Activated naive CD8-positive, alpha-beta T cell (primary cell): ENCODE results near the gene UBE2G1.
"Not testable (repeated sequence)": the region's sequence is repeated elsewhere in the genome, so short reads cannot be mapped to it uniquely, and the experiment has no call there.

Source experiments
- H3K27ac Mint-ChIP-seq: one replicate; pipeline ENCODE4 v1.8.0; 2021; ENCODE audit warnings: mixed read lengths
- H3K27me3 Mint-ChIP-seq: one replicate; pipeline ENCODE4 v1.8.0; 2021; ENCODE audit warnings: mixed read lengths
- H3K36me3 Mint-ChIP-seq: one replicate; pipeline ENCODE4 v1.8.0; 2021; ENCODE audit warnings: mixed read lengths
- H3K4me1 Mint-ChIP-seq: one replicate; pipeline ENCODE4 v1.8.0; 2021; ENCODE audit warnings: low read depth, mixed read lengths
- H3K4me3 Mint-ChIP-seq: one replicate; pipeline ENCODE4 v1.8.0; 2021; ENCODE audit warnings: mild to moderate bottlenecking, mixed read lengths
- H3K9me3 Mint-ChIP-seq: one replicate; pipeline ENCODE4 v1.8.0; 2021; ENCODE audit warnings: low read depth, mixed read lengths

UBE2G1 gene

GRCh38 chr17:4387137-4387536 lies 20.7 kb upstream of the UBE2G1 start:
- Mint-ChIP-seq H3K36me3 (no peaks in the 10 kb centered on the region), H3K4me1 (peaks cover 2% of the 10 kb centered on the region), H3K9me3 (no peaks in the 10 kb centered on the region), H3K27ac (no peak overlapping the region), H3K27me3 (no peaks in the 10 kb centered on the region), H3K4me3 (no peak overlapping the region)

DNA sequence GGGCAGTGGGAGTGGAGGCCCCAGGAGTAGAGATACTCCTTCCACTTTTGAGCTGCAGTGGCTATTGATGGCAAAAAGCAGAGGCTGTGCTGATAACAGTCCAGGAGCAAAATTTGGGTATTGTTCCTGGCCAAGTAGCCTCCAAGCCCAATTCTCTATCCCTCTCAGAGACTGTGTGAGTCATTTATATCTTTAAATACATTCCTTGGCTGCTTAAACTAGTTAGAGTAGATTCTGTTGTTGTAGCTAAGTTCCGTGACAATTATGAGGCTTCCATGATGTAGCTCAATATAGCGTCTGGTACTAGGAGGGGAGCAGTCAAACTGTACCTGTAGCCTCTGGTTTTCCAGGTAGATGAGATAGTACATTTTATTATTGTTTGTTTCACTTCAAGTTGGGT lies 19.9 kb upstream of the UBE2G1 start:
- H3K4me3 Mint-ChIP-seq = no peak overlapping the region
- no peaks in the 10 kb centered on the region for H3K9me3 Mint-ChIP-seq
- H3K27me3 Mint-ChIP-seq = no peaks in the 10 kb centered on the region
- H3K4me1 Mint-ChIP-seq = peaks cover 5% of the 10 kb centered on the region
- no peaks in the 10 kb centered on the region for H3K36me3 Mint-ChIP-seq
- H3K27ac Mint-ChIP-seq = no peak overlapping the region

- Mint-ChIP-seq H3K36me3 (no peaks in the 10 kb centered on the region), H3K4me1 (peaks cover 8% of the 10 kb centered on the region), H3K27me3 (no peaks in the 10 kb centered on the region), H3K9me3 (no peaks in the 10 kb centered on the region), H3K27ac (no peak overlapping the region), H3K4me3 (no peak overlapping the region)
These were observed 15.5 kb upstream of the UBE2G1 start for GRCh38 chr17:4381690-4382671.

DNA sequence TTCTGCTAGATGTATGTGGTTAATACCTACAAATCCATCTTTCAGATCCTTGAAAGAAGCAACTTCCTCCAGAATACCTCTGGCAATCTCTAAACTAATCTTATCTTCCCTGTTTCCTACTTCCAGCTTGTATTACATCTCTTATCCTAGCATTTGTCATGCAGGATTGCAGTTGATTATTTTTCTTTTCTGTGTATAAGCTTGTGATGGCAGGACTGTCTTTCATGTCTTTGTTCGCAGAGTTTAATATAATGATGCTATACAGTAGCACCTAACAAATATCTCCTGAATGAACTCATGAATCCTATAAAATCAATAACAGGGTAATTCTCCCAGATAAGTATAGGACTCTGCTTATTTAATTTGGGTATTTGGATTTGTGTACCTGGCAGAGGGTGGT lies 12.2 kb upstream of the UBE2G1 start:
- H3K4me3 Mint-ChIP-seq = no peak overlapping the region
- H3K27me3 Mint-ChIP-seq = no peaks in the 10 kb centered on the region
- peaks cover 18% of the 10 kb centered on the region for H3K4me1 Mint-ChIP-seq
- no peaks in the 10 kb centered on the region for H3K9me3 Mint-ChIP-seq
- no peaks in the 10 kb centered on the region for H3K36me3 Mint-ChIP-seq
- H3K27ac Mint-ChIP-seq = no peak overlapping the region

- H3K9me3 Mint-ChIP-seq, H3K36me3 Mint-ChIP-seq, H3K4me3 Mint-ChIP-seq, H3K27ac Mint-ChIP-seq, H3K27me3 Mint-ChIP-seq: not testable (repeated sequence)
- H3K4me1 Mint-ChIP-seq = peaks cover 17% of the 10 kb centered on the region
These were observed 10.8 kb upstream of the UBE2G1 start for GRCh38 chr17:4377247-4377646.

GRCh38 chr17:4375796-4376440 lies 9.4 kb upstream of the UBE2G1 start:
- H3K36me3 Mint-ChIP-seq, H3K9me3 Mint-ChIP-seq, H3K27me3 Mint-ChIP-seq, H3K4me3 Mint-ChIP-seq: not testable (repeated sequence)
- Mint-ChIP-seq H3K4me1 (peaks cover 11% of the 10 kb centered on the region), H3K27ac (peak overlapping the region; percentile 62)

GRCh38 chr17:4375039-4375748 lies 8.7 kb upstream of the UBE2G1 start:
- Mint-ChIP-seq H3K27ac (peak overlapping the region; percentile 62), H3K9me3 (no peaks in the 10 kb centered on the region), H3K4me1 (peaks cover 13% of the 10 kb centered on the region), H3K27me3 (no peaks in the 10 kb centered on the region), H3K36me3 (peaks cover 3% of the 10 kb centered on the region), H3K4me3 (peak overlapping the region; percentile 35)

DNA sequence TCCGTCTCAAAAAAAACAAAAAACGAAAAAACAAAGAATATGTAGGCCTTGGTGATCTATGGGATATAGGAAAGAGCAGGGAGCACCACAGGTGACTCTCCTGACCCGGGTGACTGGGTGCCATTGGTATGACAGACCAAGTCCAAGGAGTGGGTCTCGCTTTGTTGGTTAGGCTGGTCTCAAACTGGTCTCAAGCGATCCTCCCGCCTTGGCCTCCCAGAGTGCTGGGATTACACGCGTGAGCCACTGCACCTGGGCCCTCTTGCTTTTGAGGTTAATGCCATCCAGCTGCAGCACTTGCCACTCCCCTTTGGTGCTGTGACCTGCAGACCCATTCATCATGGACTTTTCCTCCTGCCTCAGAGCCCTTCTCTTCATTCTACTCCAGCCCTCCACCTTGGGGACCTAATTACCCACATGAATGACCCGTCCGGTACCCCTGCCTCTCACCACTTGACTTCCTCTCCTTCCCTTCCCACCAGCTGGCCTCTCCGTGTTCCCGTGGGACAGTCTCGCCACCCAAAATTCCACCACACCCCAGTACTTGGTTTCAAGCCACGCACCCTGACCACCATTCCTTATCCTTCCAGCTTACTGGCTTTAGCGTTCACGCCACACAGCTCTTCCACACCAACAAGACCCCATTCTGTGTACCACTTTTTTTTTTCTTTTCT lies 3.2 kb upstream of the UBE2G1 start:
- H3K27me3 Mint-ChIP-seq = no peaks in the 10 kb centered on the region
- peaks cover 5% of the 10 kb centered on the region for H3K36me3 Mint-ChIP-seq
- H3K27ac Mint-ChIP-seq = no peak overlapping the region
- H3K4me1 Mint-ChIP-seq = peaks cover 14% of the 10 kb centered on the region
- no peaks in the 10 kb centered on the region for H3K9me3 Mint-ChIP-seq
- H3K4me3 Mint-ChIP-seq = no peak overlapping the region

GRCh38 chr17:4368341-4368740 lies 1.9 kb upstream of the UBE2G1 start:
- H3K4me1 Mint-ChIP-seq = peaks cover 18% of the 10 kb centered on the region
- no peak overlapping the region for H3K4me3 Mint-ChIP-seq
- H3K36me3 Mint-ChIP-seq = peaks cover 5% of the 10 kb centered on the region

GRCh38 chr17:4367177-4367576 lies 702 bp upstream of the UBE2G1 start:
- peaks cover 27% of the 10 kb centered on the region for H3K4me1 Mint-ChIP-seq
- H3K27me3 Mint-ChIP-seq = not testable (repeated sequence)
- H3K4me3 Mint-ChIP-seq = peak overlapping the region; percentile 85

More at GRCh38 chr17:4368341-4368740, 1.9 kb upstream of the UBE2G1 start:
- H3K9me3 Mint-ChIP-seq = no peaks in the 10 kb centered on the region
- H3K27me3 Mint-ChIP-seq = no peaks in the 10 kb centered on the region
- H3K27ac Mint-ChIP-seq = no peak overlapping the region

GRCh38 chr17:4365628-4366326 lies 698 bp downstream of the UBE2G1 start:
- H3K9me3 Mint-ChIP-seq = no peaks in the 10 kb centered on the region
- H3K27me3 Mint-ChIP-seq = no peaks in the 10 kb centered on the region
- H3K36me3 Mint-ChIP-seq = peaks cover 5% of the 10 kb centered on the region
- H3K27ac Mint-ChIP-seq = no peak overlapping the region
- peaks cover 35% of the 10 kb centered on the region for H3K4me1 Mint-ChIP-seq
- no peak overlapping the region for H3K4me3 Mint-ChIP-seq

More at GRCh38 chr17:4367177-4367576, 702 bp upstream of the UBE2G1 start:
- H3K27ac Mint-ChIP-seq = peak overlapping the region; percentile 96
- not testable (repeated sequence) for H3K36me3 Mint-ChIP-seq, H3K9me3 Mint-ChIP-seq

DNA sequence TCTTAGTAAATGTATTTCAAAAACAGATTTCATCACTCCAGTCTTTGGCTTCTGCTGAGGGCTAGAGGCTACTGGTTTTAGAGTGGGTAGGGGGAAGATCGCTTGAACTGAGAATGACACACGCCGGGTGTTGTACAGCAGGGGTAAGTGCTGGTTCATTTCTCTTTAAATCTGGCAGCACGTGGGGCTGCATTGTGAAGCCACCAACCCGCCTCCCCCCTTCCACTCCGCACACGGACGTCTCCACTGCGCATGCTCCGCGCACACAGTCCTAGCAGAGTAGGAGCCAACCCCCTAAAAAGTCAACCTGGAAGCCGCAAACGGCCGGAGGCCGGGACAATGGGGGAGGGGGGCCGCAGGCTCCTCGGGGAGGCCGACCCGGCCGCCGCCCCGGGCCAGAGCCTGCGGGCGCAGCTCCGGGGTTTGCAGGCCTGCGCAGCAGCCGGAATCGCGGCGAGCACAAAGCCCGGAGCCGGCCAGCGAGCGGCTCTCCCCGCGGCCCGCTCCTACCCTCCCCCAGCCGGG lies 1.3 kb downstream of the UBE2G1 start:
- H3K4me3 Mint-ChIP-seq = peak overlapping the region; percentile 95
- peaks cover 37% of the 10 kb centered on the region for H3K4me1 Mint-ChIP-seq
- no peaks in the 10 kb centered on the region for H3K9me3 Mint-ChIP-seq
- H3K27ac Mint-ChIP-seq = peak overlapping the region; percentile 94
- peaks cover 3% of the 10 kb centered on the region for H3K36me3 Mint-ChIP-seq
- H3K27me3 Mint-ChIP-seq = no peaks in the 10 kb centered on the region

DNA sequence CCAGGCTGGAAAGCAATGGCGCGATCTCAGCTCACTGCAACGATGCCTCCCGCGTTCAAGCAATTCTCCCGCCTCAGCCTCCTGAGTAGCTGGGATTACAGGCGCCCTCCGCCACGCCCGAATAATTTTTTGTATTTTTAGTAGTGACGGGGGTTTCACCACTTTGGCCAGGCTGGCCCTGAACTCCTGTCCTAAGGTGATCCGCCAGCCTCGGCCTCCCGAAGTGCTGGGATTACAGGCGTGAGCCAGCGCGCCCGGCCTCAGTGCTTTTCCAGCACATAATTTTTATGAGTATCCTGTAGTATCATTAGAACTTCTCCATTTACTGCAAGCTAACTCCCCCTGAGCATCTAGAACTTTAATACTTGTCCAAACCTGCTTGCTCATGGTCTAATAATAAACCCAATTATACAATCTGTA lies 1.8 kb downstream of the UBE2G1 start:
- H3K4me1 Mint-ChIP-seq = peaks cover 42% of the 10 kb centered on the region
- no peaks in the 10 kb centered on the region for H3K27me3 Mint-ChIP-seq

GRCh38 chr17:4362141-4362540 lies 4.3 kb downstream of the UBE2G1 start:
- peak overlapping the region; percentile 46 for H3K27ac Mint-ChIP-seq
- H3K27me3 Mint-ChIP-seq = no peaks in the 10 kb centered on the region
- no peaks in the 10 kb centered on the region for H3K9me3 Mint-ChIP-seq
- H3K4me3 Mint-ChIP-seq = peak overlapping the region; percentile 36
- peaks cover 61% of the 10 kb centered on the region for H3K4me1 Mint-ChIP-seq
- H3K36me3 Mint-ChIP-seq = peaks cover 3% of the 10 kb centered on the region

More for the DNA sequence above, 1.8 kb downstream of the UBE2G1 start:
- peak overlapping the region; percentile 94 for H3K27ac Mint-ChIP-seq
- peaks cover 3% of the 10 kb centered on the region for H3K36me3 Mint-ChIP-seq
- peak overlapping the region; percentile 95 for H3K4me3 Mint-ChIP-seq
- H3K9me3 Mint-ChIP-seq = no peaks in the 10 kb centered on the region
